NCI-H460 (cell line): ENCODE results near the gene ZMYND19. TPM values are rescaled to one million over a fixed set of nuclear protein-coding genes. Genes with fewer than 3 reads are reported as not detected.
"Not testable (repeated sequence)": the region's sequence is repeated elsewhere in the genome, so short reads cannot be mapped to it uniquely, and the experiment has no call there.

Experiments
- DNase-seq: peaks from one replicate; pipeline ENCODE4 v3.0.0-alpha.2; 2016; ENCODE audit warnings: low read depth; ENCODE audit errors: extremely low read depth
- polyA plus RNA-seq: library from polyadenylated mRNA; depleted of rRNA; stranded (reverse); fragments of >200 nt; gene quantifications from 2 replicates; pipeline ENCODE4 v1.2.3, GENCODE V29; 2014; cell fraction: nucleus; rRNA removed
- total RNA-seq: library from RNA; depleted of rRNA; stranded (reverse); fragments of >200 nt; shearing (Covaris generic); gene quantifications from 2 replicates; pipeline ENCODE4 v1.2.3, GENCODE V29; 2014; rRNA removed

The ZMYND19 gene
- 23.9 and 24.1 TPM in 2 replicates for total RNA-seq
- 94.6 and 96.1 TPM in 2 replicates for polyA plus RNA-seq

DNA sequence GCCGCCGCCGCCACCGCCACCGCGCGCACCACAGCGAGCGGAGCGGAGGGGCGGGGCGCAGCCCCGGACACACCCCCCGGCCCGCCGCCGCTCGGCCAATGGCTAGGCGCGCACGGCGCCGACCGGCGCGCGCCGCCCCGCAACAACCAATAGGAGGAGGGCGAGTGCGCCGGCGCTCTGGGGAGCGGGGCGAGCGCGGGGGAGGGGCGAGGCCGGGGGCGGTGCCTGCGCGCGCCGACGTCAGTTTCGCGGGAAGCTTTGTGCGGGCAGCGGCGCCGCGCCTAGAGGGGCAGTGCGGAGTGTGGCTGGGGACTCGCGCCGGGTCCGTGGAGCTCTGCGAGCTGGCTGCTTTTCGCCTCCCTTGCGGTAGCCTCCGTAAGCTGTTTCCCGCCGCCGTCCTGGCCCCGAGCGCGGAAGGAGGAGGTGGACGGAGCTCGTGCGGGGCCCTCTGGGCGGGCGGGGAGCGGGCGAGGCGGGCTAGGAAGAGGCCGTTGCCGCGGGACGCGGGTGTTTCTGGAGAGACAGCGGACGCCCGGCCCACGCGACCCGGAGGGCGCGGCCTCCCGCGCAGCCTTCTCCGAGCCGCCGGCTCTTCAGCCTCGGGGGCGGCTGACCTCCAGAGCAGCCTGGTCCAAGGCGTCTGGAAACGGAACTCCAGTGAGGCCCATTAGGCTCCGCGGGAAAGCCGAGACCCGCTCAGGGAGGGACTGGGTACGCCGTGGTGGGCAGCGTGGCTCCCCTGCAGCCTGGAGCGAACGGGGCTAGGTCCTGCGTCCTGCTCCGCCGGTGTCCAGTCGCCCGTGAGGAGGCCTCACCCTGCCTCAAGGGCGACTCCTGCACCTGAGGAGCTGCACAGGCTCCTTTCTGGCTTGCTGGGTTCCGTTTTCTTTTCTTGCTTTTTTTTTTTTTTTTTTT lies at the start of gene ZMYND19:
Gene ZMYND19, minus strand, starts transcription at position 44 of the 915 bp plus-strand sequence. CDS start 249 bp downstream, outside the sequence.
- DNase-seq, result peak; percentile 86

DNA sequence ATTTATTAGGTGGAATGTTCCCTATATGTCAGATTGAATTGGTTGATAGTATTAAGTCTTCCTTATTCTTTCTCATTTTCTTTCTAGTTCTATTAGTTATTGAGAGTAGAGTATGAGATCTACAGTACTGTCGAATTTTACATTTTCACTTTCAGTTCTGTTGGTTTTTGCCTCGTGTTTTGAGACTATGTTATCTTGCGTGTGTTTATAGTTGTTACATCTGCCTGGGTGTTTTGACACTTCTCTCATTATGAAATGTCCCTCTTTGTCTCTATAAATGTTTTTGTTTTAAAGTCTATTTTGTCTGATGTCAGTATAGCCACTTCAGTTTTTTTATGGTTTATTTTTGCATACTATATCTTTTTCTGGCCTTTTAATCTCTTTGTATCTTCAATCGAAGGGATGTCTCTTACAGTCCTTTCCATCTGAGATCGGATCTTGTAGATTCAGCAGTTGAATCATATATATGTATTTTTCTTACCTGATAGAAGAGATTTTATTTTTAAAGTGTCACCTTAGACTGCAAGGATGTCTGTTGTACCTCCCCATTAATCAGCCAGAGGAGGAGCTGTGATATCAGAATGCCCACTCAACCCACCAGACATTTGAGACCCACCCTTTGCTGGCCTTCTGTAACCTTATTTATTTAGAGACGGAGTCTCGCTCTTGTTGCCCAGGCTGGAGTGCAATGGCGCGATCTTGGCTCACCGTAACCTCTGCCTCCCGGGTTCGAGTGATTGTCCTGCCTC lies 49.2 kb upstream of the ZMYND19 start:
- DNase-seq, result no peak

DNA sequence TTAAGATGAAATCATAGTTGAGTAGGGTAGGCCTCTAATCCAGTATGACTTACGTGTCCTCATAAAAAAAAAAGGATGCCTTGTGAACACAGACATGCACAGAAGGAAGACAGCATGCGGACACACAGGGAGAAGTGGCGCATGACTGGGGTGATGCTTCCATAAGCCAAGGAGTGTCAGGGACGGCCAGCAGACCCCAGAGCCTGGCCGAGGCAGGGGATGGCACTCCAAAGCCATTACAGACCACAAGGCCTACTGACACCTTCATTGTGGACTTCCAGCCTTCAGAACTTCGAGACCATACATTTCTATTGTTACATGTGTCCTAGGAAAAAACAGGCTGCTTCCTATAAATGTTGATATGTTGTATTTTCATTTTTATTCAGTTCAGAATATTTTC lies 48.4 kb upstream of the ZMYND19 start:
- DNase-seq, result no peak

DNA sequence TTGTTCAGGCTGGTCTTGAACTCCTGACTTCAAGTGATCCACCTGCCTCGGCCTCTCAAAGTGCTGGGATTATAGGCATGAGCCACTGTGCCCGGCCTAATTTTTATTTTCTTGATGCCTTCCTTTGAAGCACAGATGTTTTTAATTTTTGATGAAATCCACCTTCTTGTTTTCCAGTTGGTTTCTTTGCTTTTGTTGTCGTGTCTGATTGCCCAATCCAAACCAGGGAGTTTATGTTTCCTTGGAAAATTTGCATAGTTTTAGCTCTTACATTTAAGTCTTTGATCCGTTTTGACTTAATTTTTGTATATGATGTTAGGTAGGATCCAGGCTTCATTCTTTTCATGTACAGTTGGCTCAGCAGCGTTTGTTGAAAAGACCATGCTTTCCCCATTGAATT lies 43.7 kb upstream of the ZMYND19 start:
- no peak for DNase-seq

DNA sequence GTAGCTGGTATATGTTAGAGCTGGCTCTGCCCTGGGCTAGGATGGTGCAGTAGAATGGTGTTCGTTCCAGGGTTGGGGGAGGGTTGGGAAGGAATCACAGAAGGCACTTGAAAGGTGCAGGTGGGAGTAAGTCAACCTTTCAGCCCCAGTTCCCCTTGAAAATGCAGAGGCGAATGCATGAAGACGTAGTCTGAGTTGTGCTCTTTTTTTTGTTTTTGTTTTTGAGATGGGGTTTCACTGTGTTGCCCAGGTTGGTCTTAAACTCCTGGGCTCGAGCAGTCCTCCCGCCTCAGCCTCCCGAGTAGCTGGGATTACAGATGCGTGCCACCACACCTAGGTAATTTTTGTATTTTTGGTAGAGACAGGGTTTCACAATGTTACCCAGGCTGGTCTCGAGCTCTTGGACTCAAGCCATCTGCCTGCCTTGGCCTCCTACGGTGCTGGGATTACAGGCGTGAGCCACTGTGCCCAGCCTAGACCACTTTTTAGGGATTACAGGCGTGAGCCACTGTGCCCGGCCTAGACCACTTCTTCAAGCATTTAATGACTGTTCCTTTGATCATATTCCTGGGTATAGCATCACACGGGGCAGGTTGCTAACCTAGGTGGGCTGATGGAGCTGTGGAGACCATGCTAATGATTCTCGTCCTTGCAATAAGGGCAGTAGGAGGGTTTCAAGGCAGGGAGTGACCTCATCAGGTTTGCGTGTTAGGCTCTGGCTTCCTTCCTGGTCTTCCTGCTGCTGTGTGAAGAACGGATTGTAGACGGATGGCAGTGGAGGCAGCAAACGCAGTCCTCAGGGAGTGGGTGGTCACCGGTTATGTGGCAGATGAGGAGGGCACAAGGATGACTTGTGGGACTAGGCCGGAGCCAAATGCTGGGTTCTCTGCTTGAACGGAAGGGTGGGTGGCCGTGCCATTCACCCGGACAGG lies 42.2 kb upstream of the ZMYND19 start:
- DNase-seq, result no peak

DNA sequence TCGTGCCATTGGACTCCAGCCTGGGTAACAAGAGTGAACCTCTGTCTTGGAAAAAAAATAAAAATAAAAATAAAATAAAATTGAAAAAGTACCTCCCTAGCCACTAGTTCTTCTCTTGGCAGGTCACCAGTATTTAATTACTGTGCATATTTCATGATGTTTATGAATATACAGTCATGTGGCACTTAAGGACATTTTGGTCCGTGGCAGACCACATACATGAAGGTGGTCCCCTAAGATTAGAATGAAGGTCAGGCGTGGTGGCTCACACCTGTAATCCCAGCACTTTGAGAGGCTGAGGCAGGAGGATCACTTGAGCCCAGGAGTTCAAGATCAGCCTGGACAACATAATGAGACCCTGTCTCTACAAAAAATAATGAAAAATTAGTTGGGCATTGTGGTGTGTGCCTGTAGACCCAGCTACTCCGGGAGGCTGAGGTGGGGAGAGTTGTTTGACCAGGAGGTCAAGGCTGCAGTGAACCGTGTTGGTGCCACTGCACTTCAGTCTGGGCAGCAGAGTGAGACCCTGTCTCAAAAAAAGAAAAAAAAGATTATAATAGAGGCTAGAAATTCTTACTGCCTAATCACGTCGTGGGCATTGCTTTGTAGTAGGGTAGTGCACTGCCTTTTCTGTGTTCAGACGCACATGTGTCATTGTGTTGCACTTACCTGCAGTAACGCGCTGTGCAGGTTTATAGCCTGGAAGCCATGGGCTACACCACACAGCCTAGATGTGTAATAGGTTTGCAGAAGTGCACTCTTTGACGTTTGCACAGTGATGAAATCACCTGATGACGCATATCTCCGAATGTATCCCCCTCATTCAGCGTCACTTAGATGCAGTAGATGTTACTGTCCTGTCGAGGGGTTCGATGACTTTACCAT lies 41.3 kb upstream of the ZMYND19 start:
- DNase-seq, result no peak

DNA sequence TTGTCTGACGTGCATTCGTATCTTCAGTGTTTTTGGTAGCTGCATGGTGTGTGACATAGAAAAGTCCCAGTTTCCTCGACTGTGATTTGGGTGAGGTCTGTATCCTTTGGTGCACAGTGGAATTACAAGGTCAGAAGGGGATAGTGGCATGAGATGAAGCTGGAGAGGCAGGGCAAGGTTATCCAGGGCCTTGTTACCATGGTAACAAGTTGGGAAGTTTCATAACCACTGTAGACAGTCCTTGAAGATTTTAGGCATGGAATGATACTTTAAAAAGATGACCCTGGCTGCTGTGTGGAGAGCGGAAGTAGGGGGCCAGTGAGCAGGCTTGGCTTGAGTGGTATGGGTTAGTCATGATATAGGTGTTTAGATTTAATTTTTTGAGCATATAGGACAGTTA lies 40.4 kb upstream of the ZMYND19 start:
- no peak for DNase-seq

DNA sequence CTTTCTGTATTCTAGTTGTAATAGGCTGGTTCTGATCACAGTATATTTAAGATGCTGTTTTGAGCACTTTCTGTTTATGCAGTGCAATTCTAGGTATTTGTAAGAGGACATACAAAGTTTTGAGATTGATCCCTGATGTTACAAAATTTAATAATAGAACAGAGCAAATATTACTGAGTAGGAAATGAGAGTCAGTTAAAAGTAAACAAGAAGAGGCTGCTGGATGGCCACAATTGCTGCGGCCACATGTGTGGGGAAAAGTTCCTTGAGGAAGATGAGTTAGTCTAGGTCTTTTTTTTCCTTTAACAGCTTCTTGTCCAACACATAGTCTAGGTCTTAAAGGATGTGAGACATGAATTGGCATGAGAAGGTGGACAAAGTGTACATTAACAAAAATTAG lies 39.8 kb upstream of the ZMYND19 start:
- DNase-seq, result no peak

DNA sequence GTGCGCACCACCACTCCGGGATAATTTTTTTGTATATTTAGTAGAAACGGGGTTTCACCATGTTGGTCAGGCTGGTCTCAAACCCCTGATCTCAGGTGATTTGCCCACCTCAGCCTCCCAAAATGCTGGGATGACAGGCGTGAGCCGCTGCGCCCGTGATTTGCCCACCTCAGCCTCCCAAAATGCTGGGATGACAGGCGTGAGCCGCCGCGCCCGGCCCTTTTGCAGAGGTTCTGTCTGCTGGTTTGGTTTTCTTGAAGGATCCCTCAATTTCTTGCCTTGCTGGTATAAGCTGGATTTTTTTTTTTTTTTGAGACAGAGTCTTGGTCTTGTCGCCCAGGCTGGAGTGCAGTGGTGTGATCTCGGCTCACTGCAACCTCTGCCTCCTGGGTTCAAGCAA lies 37.1 kb upstream of the ZMYND19 start:
- not testable (repeated sequence) for DNase-seq

DNA sequence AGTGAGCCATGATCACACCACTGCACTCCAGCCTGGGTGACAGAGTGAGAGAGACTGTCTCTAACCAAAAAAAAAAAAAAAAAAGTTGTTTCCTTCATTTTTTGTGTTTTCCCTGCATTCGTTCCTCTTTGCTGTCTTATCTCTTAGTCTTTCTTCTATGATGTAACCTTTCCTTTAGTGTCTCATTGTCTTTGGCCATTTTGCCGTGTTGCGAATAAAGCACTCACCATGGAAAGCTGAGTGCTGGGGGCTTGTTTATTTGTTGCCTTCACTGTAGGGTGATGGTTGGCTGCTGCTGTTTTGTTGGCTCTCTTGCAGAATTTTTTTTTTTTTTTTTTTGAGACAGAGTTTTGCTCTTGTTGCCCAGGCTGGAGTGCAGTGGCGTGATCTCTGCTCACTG lies 36.2 kb upstream of the ZMYND19 start:
- no peak for DNase-seq

DNA sequence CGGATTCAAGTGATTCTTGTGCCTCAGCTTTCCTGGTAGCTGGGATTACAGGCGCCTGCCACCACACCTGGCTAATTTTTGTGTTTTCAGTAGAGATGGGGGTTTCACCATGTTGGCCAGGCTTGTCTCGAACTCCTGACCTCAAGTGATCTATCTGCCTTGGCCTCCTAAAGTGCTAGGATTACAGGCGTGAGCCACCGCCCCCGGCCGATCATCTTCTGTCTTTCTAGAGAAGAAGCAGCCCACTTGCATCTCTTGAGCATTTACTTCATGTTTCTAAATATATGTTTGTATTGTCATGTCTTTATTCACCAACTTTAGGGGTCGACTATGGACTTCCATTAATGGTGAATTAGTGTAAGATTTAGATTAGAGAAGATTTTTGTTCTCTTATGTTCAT lies 31.9 kb upstream of the ZMYND19 start:
- DNase-seq, result not testable (repeated sequence)

DNA sequence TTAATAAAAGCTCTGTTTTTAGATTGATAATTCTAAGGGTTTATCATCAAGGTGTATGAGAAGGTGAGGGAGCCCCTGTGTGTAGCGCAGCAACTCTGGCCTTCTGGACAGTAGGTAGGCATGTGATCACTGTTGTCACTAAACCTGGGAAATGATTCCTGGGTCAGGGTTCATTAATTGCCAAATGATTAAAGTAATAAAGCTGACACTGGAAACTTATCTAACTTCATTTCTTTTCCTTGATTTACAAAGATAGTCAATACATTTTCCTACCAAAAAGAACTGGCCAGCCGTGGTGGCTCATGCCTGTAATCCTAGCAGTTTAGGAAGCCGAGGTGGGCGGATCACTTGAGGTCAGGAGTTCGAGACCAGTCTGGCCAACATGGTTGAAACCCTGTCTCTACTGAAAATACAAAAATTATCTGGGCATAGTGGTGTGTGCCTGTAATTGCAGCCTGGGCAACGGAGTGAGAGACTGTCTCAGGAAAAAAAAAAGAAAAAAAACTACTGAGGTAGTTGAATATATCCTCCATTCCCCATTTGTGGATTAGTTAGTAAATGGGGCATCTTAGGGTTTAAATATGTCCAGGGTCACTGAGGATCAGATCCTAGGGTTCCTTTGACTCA lies 30.9 kb upstream of the ZMYND19 start:
- no peak for DNase-seq

DNA sequence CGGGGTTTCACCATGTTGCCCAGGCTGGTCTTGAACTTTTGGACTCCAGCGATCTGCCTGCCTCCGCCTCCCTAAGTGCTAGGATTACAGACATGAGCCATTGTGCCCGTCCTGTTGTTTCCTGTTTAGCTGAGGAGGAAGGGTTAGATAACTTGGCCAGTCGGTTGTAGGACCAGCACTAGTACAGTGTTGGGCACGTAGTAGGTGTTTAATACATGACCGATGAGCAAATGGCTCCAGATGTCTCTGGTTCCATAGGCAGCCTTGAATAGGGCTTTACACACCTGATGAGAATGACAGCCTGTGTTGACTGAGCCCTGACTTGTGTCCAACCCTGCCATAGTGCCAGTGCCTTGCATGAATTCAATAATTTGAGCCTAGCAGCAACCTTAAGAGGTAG lies 30.3 kb upstream of the ZMYND19 start:
- no peak for DNase-seq

DNA sequence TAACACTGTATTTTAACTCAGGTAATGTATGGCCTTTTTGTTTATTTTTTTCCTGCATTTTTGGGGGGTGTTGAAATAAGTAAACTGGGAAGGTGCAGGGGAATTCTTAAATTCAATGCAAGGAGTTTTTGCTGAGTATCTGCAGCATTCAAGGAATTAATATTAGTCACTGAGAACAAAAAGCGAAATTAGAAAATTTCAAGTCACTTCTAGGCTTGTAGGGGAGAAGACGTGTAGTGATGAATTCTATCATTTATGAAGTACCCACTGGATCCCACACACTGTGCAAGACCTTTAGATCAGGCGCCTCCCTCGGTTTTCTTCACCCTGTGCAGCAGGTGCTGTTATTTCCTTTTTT lies 29.7 kb upstream of the ZMYND19 start:
- DNase-seq, result no peak

DNA sequence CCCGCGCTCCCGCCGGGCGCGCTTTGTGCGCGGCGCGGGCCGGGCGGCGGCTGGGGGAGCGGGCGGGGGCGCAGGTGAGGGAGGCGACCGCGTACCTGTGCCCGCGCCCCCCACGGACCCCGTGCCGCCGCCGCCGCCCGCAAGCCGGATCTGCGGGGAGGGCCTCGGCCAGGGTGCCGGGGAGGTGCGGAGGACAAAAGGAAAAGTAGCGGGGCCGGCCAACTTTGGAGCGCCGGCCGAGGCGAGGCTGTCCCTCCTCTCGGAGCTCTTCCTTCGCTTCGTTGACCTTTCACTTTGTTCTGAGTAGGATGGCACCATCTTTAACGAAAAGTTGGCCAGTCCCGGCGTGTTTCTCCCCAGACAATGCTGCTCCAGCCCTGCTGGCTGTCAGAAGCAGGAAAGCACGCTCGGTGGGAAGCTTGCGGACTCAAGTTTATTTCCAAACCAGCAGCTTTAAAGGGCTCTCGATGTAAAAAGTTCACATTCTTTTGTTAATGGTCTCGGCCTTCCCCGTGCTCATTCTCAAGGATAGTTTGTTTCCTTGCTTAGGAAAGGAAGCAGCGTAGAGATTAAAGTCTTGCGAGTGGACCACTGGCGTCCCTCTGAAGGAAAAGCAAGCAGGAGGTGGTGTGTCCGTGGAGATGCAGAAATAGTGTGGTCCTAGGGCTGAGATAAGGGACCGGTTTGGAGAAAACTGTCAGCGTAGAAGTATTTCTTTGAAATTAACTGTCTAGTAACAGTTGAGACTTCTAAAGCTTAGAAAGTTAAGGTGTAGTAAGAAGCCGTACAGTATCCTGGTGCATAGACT lies 29.1 kb upstream of the ZMYND19 start:
- no peak for DNase-seq

DNA sequence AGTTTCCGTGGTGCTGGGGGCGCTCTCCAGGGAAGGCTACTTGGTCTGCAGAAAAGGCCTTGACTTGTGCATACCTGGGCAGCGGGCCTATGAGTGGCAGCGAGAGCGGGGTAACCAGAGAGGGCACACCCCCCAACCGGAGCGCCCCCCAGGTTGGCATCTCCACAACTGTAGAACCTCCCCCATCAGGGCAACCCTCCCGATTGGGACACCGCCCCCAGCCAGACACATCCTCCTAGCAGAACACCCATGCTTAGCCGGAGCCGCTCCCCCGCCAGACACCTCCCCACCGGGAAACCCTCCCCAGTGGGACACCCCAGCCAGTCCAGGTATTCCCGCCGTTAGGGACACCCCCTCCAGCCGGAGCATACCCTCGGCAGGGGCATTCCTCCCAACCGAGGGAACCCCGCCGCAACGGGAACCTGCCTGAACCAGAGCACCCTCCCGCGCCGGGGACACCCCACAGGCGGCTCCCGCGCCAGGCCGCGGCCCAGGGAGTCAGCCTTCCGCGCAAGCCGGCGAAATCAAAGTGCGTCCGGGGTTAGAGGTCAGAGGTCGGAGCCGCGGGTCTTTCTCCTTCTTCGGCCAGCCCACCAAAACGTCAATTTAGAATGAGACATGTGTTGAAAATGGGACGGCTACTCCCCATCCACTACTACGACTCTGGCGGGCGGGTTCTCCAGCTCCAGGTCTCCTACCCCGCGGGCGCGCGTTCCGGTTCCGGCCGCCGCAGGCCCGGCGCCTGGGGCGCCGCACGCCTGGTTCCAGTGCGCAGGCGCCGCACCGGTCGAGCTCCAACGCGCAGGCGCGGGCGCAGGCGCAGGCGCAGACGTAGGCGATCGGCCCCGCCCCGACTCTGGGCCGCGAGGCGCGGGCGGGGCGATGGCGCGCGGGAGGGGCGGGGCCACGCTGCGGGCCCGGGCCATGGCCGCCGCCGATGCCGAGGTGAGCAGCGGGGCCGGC lies 28.1 kb upstream of the ZMYND19 start, which contains the start of gene EHMT1:
Gene EHMT1, plus strand, starts transcription at position 901 of the 963 bp plus-strand sequence. Its CDS starts 24 bp downstream, at position 925.
- peak; percentile 86 for DNase-seq

DNA sequence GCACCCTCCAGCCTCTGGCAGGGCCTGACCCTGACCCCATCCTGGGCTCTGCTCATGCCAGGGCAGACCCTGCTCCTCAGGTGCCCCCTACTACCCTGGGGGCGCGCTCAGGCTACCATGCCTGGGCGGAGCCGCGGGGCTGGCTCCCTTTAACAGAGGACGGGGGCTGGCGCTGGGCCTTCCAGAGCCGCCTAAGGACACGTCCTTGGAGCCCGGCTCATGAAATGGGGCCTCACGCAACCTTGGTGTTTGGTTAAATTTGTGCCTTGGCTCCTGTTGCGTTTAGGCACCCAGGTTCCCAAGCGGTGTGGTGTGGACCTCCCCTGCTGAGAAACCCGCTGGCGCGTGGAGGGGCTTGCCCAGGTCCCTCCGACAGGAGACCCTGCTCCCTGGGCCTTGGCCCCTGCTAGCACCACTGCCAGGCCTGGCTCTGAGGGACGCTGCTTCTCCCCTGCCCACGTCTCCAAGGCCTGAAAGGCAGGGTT lies 25.1 kb upstream of the ZMYND19 start:
- DNase-seq, result no peak
